WI38 (cell line): ENCODE measurements around the gene NT5DC1.

Source experiments
- H3K4me3 ChIP-seq: 2 replicates; pipeline ENCODE4 v1.5.1; 2011; ENCODE audit warnings: low read depth, mild to moderate bottlenecking, control low read depth, low read length
- TF ChIP-seq, protein P1 (sequence below): IDR thresholded peaks from 2 replicates; pipeline ENCODE4 v1.5.1; 2012; ENCODE audit warnings: low read depth, mild to moderate bottlenecking, control low read depth, low read length

Gene NT5DC1

DNA sequence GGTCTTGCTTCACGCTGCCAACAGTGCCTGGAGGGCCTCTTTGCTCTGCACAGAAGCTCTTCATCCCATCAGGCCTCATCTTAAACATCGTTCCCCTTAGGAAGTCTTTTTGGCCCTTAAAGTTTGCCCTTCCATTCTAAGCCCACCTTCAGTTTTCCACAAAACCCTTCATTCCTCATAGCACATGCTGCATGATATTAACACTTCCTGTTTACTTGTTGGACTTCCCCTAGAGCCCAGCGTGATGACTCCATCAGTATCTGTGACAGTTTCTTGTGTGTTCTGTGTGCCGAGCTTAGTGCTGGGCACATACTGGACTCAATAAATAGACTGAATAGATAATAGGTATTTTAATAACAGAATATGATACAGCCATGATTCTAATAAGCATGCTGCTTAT, 2.2 kb downstream of the NT5DC1 start:
- no peak overlapping the region for H3K4me3 ChIP-seq
- TF ChIP-seq, protein P1, sequence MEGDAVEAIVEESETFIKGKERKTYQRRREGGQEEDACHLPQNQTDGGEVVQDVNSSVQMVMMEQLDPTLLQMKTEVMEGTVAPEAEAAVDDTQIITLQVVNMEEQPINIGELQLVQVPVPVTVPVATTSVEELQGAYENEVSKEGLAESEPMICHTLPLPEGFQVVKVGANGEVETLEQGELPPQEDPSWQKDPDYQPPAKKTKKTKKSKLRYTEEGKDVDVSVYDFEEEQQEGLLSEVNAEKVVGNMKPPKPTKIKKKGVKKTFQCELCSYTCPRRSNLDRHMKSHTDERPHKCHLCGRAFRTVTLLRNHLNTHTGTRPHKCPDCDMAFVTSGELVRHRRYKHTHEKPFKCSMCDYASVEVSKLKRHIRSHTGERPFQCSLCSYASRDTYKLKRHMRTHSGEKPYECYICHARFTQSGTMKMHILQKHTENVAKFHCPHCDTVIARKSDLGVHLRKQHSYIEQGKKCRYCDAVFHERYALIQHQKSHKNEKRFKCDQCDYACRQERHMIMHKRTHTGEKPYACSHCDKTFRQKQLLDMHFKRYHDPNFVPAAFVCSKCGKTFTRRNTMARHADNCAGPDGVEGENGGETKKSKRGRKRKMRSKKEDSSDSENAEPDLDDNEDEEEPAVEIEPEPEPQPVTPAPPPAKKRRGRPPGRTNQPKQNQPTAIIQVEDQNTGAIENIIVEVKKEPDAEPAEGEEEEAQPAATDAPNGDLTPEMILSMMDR, result no peak

DNA sequence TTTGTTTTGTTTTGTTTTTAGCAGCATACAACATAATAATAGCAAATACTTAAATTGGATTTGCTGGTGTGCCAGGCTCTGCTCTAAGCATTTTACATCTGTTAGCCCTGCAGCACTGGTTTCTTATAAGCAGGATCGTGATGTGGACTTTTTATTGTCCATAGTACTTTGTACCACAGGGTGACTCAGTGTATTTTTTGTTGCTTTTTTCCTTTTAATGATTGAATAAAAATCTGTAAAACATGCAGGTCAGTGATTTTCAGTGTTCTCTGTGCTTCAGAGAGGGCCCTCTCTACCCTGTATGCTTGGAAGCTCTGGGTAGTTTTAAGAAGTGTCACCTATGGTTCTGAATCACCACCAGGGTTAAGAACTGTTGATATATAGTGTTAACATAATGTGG, 4.0 kb downstream of the NT5DC1 start:
- H3K4me3 ChIP-seq, result no peak overlapping the region
- TF ChIP-seq, protein P1, result no peak

DNA sequence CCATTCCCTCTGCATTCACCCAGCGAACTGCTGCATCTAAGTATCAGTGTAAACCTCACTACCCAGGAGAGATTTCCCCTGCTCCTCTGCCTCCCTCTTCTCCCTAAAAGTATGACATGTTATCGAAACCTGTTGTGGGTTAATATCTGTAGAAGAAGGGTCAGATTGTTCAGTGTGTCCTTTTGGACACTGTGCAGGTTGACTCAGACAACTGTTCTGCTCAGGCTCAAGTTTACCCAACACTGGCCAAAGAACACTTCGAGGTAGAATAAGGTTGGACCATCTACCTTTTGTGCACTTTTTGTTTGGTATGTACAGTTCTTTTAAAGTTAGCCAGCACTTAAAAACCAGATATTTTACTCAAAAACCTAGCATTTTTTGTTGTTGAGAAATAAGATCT, 4.6 kb downstream of the NT5DC1 start:
- H3K4me3 ChIP-seq, result no peak overlapping the region
- TF ChIP-seq, protein P1, result no peak

DNA sequence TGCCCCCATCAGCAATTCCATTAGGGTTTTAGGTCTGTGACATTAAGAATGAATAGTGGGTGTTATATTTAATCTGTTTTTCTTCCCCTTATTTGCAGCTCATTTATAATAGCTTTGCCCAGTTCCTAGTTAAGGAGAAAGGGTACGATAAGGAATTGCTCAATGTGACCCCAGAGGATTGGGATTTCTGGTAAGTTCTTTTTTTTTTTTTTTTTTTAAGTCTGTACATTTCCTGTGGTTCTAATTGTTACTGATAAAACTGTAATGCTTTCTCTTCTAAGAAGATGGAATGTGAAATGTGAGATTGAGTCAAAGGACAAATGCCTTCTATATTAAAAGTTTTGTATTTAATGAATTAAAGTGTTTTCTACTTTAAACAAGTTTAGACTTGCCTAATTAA, 5.5 kb downstream of the NT5DC1 start:
- TF ChIP-seq, protein P1, result no peak
- H3K4me3 ChIP-seq, result no peak overlapping the region

DNA sequence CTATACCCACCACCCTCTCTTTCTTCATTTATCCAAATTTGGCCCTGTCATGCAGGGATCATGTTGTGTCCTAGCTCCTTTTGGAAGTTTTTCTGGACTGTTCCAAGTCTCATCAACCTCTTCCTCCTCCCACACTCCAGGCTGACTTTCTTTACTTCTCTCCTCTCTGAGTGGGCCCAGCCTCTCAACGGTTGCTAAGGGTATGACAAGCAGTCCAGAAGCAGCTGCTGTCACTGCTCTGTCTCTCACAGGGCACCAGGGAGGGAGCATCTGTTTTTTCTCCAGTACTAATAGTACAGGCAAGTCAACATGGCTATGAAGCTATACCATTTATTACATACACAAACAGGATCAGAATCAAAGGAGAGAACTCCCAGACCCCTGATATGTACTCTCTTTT, 8.2 kb downstream of the NT5DC1 start:
- H3K4me3 ChIP-seq, result no peak overlapping the region
- TF ChIP-seq, protein P1, result no peak

DNA sequence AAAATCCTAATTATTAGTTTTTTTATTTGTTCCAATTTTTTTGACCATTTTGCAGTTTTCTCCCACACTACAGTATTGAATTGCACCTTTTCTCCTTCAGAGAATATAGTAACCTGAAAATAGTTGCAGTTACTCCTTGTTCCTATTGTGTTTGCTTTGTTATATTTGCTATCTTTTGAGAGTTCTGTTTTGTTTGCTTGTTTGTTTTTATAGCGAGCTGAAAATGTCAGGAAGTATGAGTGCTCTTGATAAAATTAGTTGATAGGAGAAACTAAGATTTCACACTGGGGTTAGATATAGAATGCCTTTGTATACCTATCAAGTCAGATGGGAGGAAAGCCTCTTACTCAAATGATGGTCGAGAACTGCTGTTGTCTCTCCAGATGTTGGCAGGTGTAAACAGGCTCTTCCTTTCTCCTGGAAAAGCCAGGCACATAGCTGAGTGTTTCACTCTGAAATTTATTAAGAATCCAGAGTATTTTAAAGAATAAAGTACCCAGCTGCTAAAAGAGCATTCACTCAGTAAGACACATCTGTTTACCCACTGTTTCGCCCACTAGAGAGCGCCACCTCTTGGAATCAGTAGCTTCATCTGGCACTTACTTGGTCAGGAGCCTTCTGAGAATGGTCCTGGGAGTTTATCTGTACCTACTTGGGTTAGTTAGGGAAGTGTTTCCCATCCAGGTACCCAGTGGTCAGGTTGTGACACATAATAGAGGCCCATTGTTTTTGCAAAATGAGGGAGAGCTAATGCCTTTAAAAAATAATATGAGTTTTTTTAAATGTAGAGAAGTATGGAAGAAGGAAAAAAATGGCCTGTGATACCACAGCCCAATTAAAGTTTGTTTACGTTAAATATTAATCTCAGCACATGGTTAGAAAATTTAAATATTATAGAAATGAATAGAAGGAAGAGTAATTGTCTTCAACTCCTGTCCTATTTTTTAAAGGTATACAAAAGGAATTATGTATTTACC, 11.2 kb downstream of the NT5DC1 start:
- TF ChIP-seq, protein P1, result peak; percentile 54

DNA sequence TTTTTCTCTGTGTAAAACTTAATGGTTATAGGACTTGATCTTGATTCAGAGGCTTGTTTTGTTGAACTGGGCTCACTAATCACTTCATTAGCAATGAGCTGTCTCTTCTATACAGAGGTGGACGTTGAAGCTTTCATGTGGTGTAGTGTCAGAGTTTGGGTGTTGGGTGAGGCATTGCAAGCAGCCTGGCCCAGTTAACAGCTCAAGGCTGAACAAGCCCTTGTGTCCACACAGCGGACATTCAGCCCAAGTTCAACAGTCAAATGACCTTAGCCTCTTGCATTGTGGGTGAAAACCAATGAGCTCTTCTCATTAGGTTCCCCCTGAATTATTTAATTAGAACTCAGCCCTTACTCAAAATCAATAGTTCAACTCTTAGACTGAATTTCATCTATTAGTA, 12.7 kb downstream of the NT5DC1 start:
- TF ChIP-seq, protein P1, result no peak

More for the DNA sequence above, 11.2 kb downstream of the NT5DC1 start:
- no peak overlapping the region for H3K4me3 ChIP-seq

More for the DNA sequence above, 12.7 kb downstream of the NT5DC1 start:
- no peak overlapping the region for H3K4me3 ChIP-seq
